ENCODE measurements around the gene UGT1A6. TPM values are rescaled to one million over a fixed set of nuclear protein-coding genes. Genes with fewer than 3 reads are reported as not detected.
"Not testable (repeated sequence)": the region's sequence is repeated elsewhere in the genome, so short reads cannot be mapped to it uniquely, and the experiment has no call there.

Gene UGT1A6
- polyA plus RNA-seq, result not detected

GRCh38 chr2:233692648-233693047 lies at the start of gene UGT1A6:
Gene UGT1A6, plus strand, starts transcription at chr2:233692890. Its CDS starts 115 bp downstream, at chr2:233693005.
- Mint-ChIP-seq H3K27ac (no peak within 1 kb of the TSS), H3K4me3 (no peak within 1 kb of the TSS), H3K36me3 (peaks cover 2% of the 10 kb centered on the region), H3K27me3 (peaks cover 3% of the 10 kb centered on the region), H3K9me3 (peaks cover 0 to 2% (median 0%) of the 10 kb centered on the region in 3 donors), H3K4me1 (no peaks in the 10 kb centered on the region)

GRCh38 chr2:233643128-233643527 lies 49.6 kb upstream of the UGT1A6 start:
- peaks cover 9 to 34% (median 13%) of the 10 kb centered on the region in 3 donors for H3K9me3 Mint-ChIP-seq
- H3K4me1 Mint-ChIP-seq, result peaks cover 0 to 5% (median 0%) of the 10 kb centered on the region in 3 donors
- peaks cover 3% of the 10 kb centered on the region for H3K36me3 Mint-ChIP-seq
- no peak overlapping the region for H3K4me3 Mint-ChIP-seq
- peaks cover 5% of the 10 kb centered on the region for H3K27me3 Mint-ChIP-seq
- no peak overlapping the region for H3K27ac Mint-ChIP-seq

GRCh38 chr2:233646033-233646432 lies 46.7 kb upstream of the UGT1A6 start:
- not testable (repeated sequence) for H3K4me1 Mint-ChIP-seq, H3K27me3 Mint-ChIP-seq, H3K4me3 Mint-ChIP-seq, H3K36me3 Mint-ChIP-seq, H3K27ac Mint-ChIP-seq
- H3K9me3 Mint-ChIP-seq, result peaks cover 9 to 34% (median 13%) of the 10 kb centered on the region in 3 donors

- Mint-ChIP-seq H3K36me3 (peaks cover 2% of the 10 kb centered on the region), H3K9me3 (peaks cover 9 to 16% (median 13%) of the 10 kb centered on the region in 3 donors), H3K4me1 (no peaks in the 10 kb centered on the region), H3K27ac (no peak overlapping the region), H3K4me3 (no peak overlapping the region), H3K27me3 (peaks cover 17% of the 10 kb centered on the region)
These were observed 41.7 kb upstream of the UGT1A6 start for GRCh38 chr2:233650981-233651380.

GRCh38 chr2:233651430-233651829 lies 41.3 kb upstream of the UGT1A6 start:
- H3K4me3 Mint-ChIP-seq, result no peak overlapping the region
- peaks cover 17% of the 10 kb centered on the region for H3K27me3 Mint-ChIP-seq
- H3K4me1 Mint-ChIP-seq, result peaks cover 0 to 2% (median 0%) of the 10 kb centered on the region in 3 donors
- peaks cover 2% of the 10 kb centered on the region for H3K36me3 Mint-ChIP-seq
- no peak overlapping the region for H3K27ac Mint-ChIP-seq
- H3K9me3 Mint-ChIP-seq, result peaks cover 8 to 14% (median 13%) of the 10 kb centered on the region in 3 donors

- Mint-ChIP-seq H3K9me3 (no peaks in the 10 kb centered on the region), H3K4me1 (peaks cover 0 to 5% (median 0%) of the 10 kb centered on the region in 3 donors), H3K27ac (no peak overlapping the region), H3K4me3 (no peak overlapping the region), H3K36me3 (peaks cover 2% of the 10 kb centered on the region), H3K27me3 (peaks cover 10% of the 10 kb centered on the region)
These were observed 38.2 kb upstream of the UGT1A6 start for GRCh38 chr2:233654501-233654900.

- Mint-ChIP-seq H3K27ac (no peak overlapping the region), H3K9me3 (no peaks in the 10 kb centered on the region), H3K4me1 (peaks cover 0 to 5% (median 0%) of the 10 kb centered on the region in 3 donors), H3K4me3 (no peak overlapping the region), H3K27me3 (peaks cover 13% of the 10 kb centered on the region), H3K36me3 (peaks cover 2% of the 10 kb centered on the region)
These were observed 37.6 kb upstream of the UGT1A6 start for GRCh38 chr2:233655043-233655442.

GRCh38 chr2:233655943-233656342 lies 36.7 kb upstream of the UGT1A6 start:
- H3K27ac Mint-ChIP-seq, H3K36me3 Mint-ChIP-seq, H3K9me3 Mint-ChIP-seq, H3K4me3 Mint-ChIP-seq, H3K4me1 Mint-ChIP-seq: not testable (repeated sequence)
- peaks cover 13% of the 10 kb centered on the region for H3K27me3 Mint-ChIP-seq

GRCh38 chr2:233656443-233656842 lies 36.2 kb upstream of the UGT1A6 start:
- no peak overlapping the region for H3K27ac Mint-ChIP-seq
- no peaks in the 10 kb centered on the region for H3K36me3 Mint-ChIP-seq
- peaks cover 13% of the 10 kb centered on the region for H3K27me3 Mint-ChIP-seq
- no peaks in the 10 kb centered on the region for H3K9me3 Mint-ChIP-seq
- peaks cover 0 to 5% (median 0%) of the 10 kb centered on the region in 3 donors for H3K4me1 Mint-ChIP-seq
- H3K4me3 Mint-ChIP-seq, result no peak overlapping the region

GRCh38 chr2:233658610-233659009 lies 34.1 kb upstream of the UGT1A6 start:
- H3K27ac Mint-ChIP-seq, result peak overlapping the region in 1 of 3 donors; percentile 55
- no peak overlapping the region for H3K4me3 Mint-ChIP-seq
- peaks cover 0 to 5% (median 0%) of the 10 kb centered on the region in 3 donors for H3K4me1 Mint-ChIP-seq
- peaks cover 2% of the 10 kb centered on the region for H3K36me3 Mint-ChIP-seq
- no peaks in the 10 kb centered on the region for H3K9me3 Mint-ChIP-seq
- H3K27me3 Mint-ChIP-seq, result peaks cover 11% of the 10 kb centered on the region

GRCh38 chr2:233663911-233664310 lies 28.8 kb upstream of the UGT1A6 start:
- Mint-ChIP-seq H3K27me3 (peaks cover 13% of the 10 kb centered on the region), H3K27ac (no peak overlapping the region), H3K4me1 (no peaks in the 10 kb centered on the region)

GRCh38 chr2:233668605-233669260 lies 24.0 kb upstream of the UGT1A6 start:
- Mint-ChIP-seq H3K4me1 (peaks cover 0 to 7% (median 0%) of the 10 kb centered on the region in 3 donors), H3K9me3 (peaks cover 0 to 6% (median 3%) of the 10 kb centered on the region in 3 donors), H3K4me3 (no peak overlapping the region), H3K27ac (no peak overlapping the region), H3K36me3 (no peaks in the 10 kb centered on the region), H3K27me3 (peaks cover 20% of the 10 kb centered on the region)

More at GRCh38 chr2:233663911-233664310, 28.8 kb upstream of the UGT1A6 start:
- peaks cover 2% of the 10 kb centered on the region for H3K36me3 Mint-ChIP-seq
- no peak overlapping the region for H3K4me3 Mint-ChIP-seq
- H3K9me3 Mint-ChIP-seq, result peaks cover 0 to 6% (median 3%) of the 10 kb centered on the region in 3 donors

- Mint-ChIP-seq H3K27ac (no peak within 1 kb of the TSS), H3K9me3 (peaks cover 0 to 6% (median 3%) of the 10 kb centered on the region in 3 donors), H3K4me3 (peak within 1 kb of the TSS in 1 of 4 donors; percentile 47), H3K4me1 (peaks cover 0 to 7% (median 0%) of the 10 kb centered on the region in 3 donors), H3K36me3 (peaks cover 2% of the 10 kb centered on the region), H3K27me3 (peaks cover 14% of the 10 kb centered on the region)
These were observed 21.2 kb upstream of the UGT1A6 start, which contains the start of gene UGT1A9 for GRCh38 chr2:233671290-233672161. Gene UGT1A9, plus strand, starts transcription at chr2:233671898. Its CDS starts 37 bp downstream, at chr2:233671935.

- Mint-ChIP-seq H3K27ac (no peak overlapping the region), H3K4me3 (no peak overlapping the region), H3K4me1 (peaks cover 0 to 7% (median 0%) of the 10 kb centered on the region in 3 donors), H3K9me3 (peaks cover 0 to 6% (median 0%) of the 10 kb centered on the region in 3 donors), H3K36me3 (peaks cover 2% of the 10 kb centered on the region), H3K27me3 (peaks cover 14% of the 10 kb centered on the region)
These were observed 19.8 kb upstream of the UGT1A6 start for GRCh38 chr2:233672886-233673285.

GRCh38 chr2:233673896-233674295 lies 18.8 kb upstream of the UGT1A6 start:
- no peak overlapping the region for H3K27ac Mint-ChIP-seq
- H3K27me3 Mint-ChIP-seq, result peaks cover 16% of the 10 kb centered on the region
- peaks cover 0 to 7% (median 0%) of the 10 kb centered on the region in 3 donors for H3K4me1 Mint-ChIP-seq

More at GRCh38 chr2:233673896-233674295, 18.8 kb upstream of the UGT1A6 start:
- Mint-ChIP-seq H3K36me3 (peaks cover 2% of the 10 kb centered on the region), H3K9me3 (no peaks in the 10 kb centered on the region), H3K4me3 (no peak overlapping the region)
